HEK293 (cell line): ENCODE data around the gene GNAI2.

Source experiments
- CTCF ChIA-PET: fragments of 350-600 bp; formaldehyde crosslinking; extraction: SDS; loops from one replicate; lab custom pipeline; 2021; ENCODE audit warnings: antibody characterized with exemption; lab: Yijun Ruan, JAX
- POLR2A ChIA-PET: fragments of 300-600 bp; formaldehyde crosslinking; extraction: SDS; loops from one replicate; lab custom pipeline; 2020; ENCODE audit warnings: antibody characterized with exemption, inconsistent platforms; lab: Yijun Ruan, JAX
- H3K27ac ChIP-seq: fragments of 200-500 bp; sonication (Bioruptor generic); 2 replicates; pipeline ENCODE4 v1.5.1; 2014; ENCODE audit warnings: low read depth, low read length, control low read depth, inconsistent platforms; ENCODE audit errors: extremely low read depth
- H3K36me3 ChIP-seq, 2 experiments: fragments of 200-500 bp in 1 of 2; sonication (Bioruptor generic) in 1 of 2; 1 replicate in 1 of 2; 2 replicates in 1 of 2; pipeline ENCODE4 v1.5.1; 2014 to 2017; ENCODE audit warnings: inconsistent platforms in 2 of 2, low read length in 2 of 2; ENCODE audit not compliant: control insufficient read depth in 2 of 2, insufficient read depth in 1 of 2
- H3K4me1 ChIP-seq: fragments of 200-500 bp; sonication (Bioruptor generic); 2 replicates; pipeline ENCODE4 v1.5.1; 2014; ENCODE audit warnings: mild to moderate bottlenecking, low read length, inconsistent platforms; ENCODE audit not compliant: control insufficient read depth, insufficient read depth
- H3K4me3 ChIP-seq: 2 replicates; pipeline ENCODE4 v1.5.1; 2011; ENCODE audit warnings: low read depth, mild to moderate bottlenecking, control low read depth, low read length, moderate library complexity
- H3K9me3 ChIP-seq: fragments of 200-500 bp; sonication (Bioruptor generic); 2 replicates; pipeline ENCODE4 v1.5.1; 2014; ENCODE audit warnings: low read depth, low read length, inconsistent platforms; ENCODE audit not compliant: control insufficient read depth, insufficient read depth
- GLI4 ChIP-seq: fragments of 450-650 bp; formaldehyde crosslinking; IDR thresholded peaks from 2 replicates; pipeline ENCODE4 v1.5.1; 2016; ENCODE audit warnings: missing biosample characterization, missing genetic modification characterization
- RBAK ChIP-seq: fragments of 450-650 bp; formaldehyde crosslinking; IDR thresholded peaks from 2 replicates; pipeline ENCODE4 v1.5.1; 2016; ENCODE audit warnings: missing biosample characterization, missing genetic modification characterization
- SP2 ChIP-seq: fragments of 450-650 bp; formaldehyde crosslinking; IDR thresholded peaks from 2 replicates; pipeline ENCODE4 v1.5.1; 2016; ENCODE audit warnings: missing biosample characterization, missing genetic modification characterization
- TRIM28 ChIP-seq: IDR thresholded peaks from 2 replicates; pipeline ENCODE4 v1.6.1; 2011; ENCODE audit warnings: low read length, control low read depth, borderline replicate concordance
- ZBTB20 ChIP-seq: fragments of 450-650 bp; formaldehyde crosslinking; IDR thresholded peaks from 2 replicates; pipeline ENCODE4 v1.5.1; 2016; ENCODE audit warnings: missing biosample characterization, missing genetic modification characterization
- ZIC2 ChIP-seq: fragments of 450-650 bp; formaldehyde crosslinking; IDR thresholded peaks from 2 replicates; pipeline ENCODE4 v1.5.1; 2016; ENCODE audit warnings: missing biosample characterization, missing genetic modification characterization
- ZNF335 ChIP-seq: fragments of 450-650 bp; formaldehyde crosslinking; conservative IDR thresholded peaks from 2 replicates; pipeline ENCODE4 v1.5.1; 2016; ENCODE audit warnings: missing biosample characterization, missing genetic modification characterization
- ZNF350 ChIP-seq: fragments of 450-650 bp; formaldehyde crosslinking; IDR thresholded peaks from 2 replicates; pipeline ENCODE4 v1.5.0; 2017; ENCODE audit warnings: missing biosample characterization, mild to moderate bottlenecking, missing genetic modification characterization
- ZNF416 ChIP-seq: fragments of 450-650 bp; formaldehyde crosslinking; IDR thresholded peaks from 2 replicates; pipeline ENCODE4 v1.5.1; 2016; ENCODE audit warnings: missing biosample characterization, missing genetic modification characterization
- ZNF544 ChIP-seq: fragments of 450-650 bp; formaldehyde crosslinking; IDR thresholded peaks from 2 replicates; pipeline ENCODE4 v1.5.0; 2017; ENCODE audit warnings: missing biosample characterization, missing genetic modification characterization
- ZNF76 ChIP-seq: fragments of 450-650 bp; formaldehyde crosslinking; IDR thresholded peaks from 2 replicates; pipeline ENCODE4; 2016; ENCODE audit warnings: low read depth, missing biosample characterization, missing genetic modification characterization, borderline replicate concordance
- TF ChIP-seq, protein P1 (sequence below): fragments of 450-650 bp; formaldehyde crosslinking; IDR thresholded peaks from 2 replicates; pipeline ENCODE4 v1.5.1; 2016; ENCODE audit warnings: missing biosample characterization, missing genetic modification characterization, borderline replicate concordance
- TF ChIP-seq, protein P2 (sequence below): fragments of 450-650 bp; formaldehyde crosslinking; IDR thresholded peaks from 2 replicates; pipeline ENCODE4; 2016; ENCODE audit warnings: missing biosample characterization, missing genetic modification characterization
- TF ChIP-seq, protein P3 (sequence below): fragments of 450-650 bp; formaldehyde crosslinking; IDR thresholded peaks from 2 replicates; pipeline ENCODE4 v1.5.1; 2016; ENCODE audit warnings: missing biosample characterization, missing genetic modification characterization
- TF ChIP-seq, protein P4 (sequence below): sonication (generic); formaldehyde crosslinking; IDR thresholded peaks from 2 replicates; pipeline ENCODE4 v1.8.1; 2022; ENCODE audit warnings: mild to moderate bottlenecking, moderate library complexity, missing genetic modification reagents
- TF ChIP-seq, protein P5 (sequence below): fragments of 450-650 bp; formaldehyde crosslinking; IDR thresholded peaks from 2 replicates; pipeline ENCODE4 v1.5.1; 2016; ENCODE audit warnings: missing biosample characterization, missing genetic modification characterization
- TF ChIP-seq, protein P6 (sequence below): fragments of 450-650 bp; formaldehyde crosslinking; IDR thresholded peaks from 2 replicates; pipeline ENCODE4 v1.5.1; 2016; ENCODE audit warnings: missing biosample characterization, missing genetic modification characterization
- TF ChIP-seq, protein P7 (sequence below): fragments of 450-650 bp; formaldehyde crosslinking; optimal IDR thresholded peaks from 2 replicates; pipeline ENCODE3; 2016; ENCODE audit warnings: missing biosample characterization, mild to moderate bottlenecking, missing genetic modification characterization

The GNAI2 gene

DNA sequence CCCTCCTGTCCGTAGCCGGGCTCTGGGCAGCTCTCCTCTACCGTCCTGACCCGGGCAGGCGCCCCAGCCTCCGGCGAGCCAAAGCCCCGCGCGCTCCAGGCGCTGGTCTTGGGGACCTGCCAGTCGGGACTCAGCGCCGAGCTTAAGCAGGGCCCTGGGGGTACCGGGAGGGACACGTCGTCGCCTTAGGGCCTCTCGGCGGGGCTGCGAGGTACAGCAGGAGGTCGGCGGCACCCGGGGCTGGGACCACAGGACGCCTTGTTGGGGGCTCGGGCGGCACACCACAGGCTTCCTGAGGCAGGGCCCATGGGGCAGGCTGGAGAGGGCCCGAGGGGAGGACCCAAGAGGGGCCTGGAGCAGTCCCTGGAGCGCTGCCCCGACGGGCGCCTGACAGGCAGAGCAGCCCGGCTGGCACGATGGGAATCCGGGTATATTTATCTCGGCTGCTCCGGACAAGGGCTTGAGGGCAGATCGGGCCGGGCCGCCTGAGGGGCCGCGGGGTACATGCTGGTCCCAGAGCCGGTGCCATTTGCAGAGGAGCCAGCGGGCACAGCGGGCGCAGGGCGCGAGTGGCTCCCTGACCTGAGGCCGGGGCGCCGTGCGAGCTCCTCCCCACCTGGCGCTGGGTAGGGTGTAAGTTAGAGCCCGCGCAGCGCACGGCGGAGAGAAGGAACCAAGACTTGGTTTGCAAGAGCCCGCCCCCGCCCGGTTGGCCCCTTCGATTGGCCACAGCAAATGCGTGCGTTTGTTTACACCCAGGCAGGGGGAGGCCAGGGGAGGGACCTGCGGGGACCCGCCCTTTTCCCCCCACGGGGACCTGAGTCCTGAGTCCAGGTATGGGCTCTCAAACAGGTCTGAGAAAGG lies 30.4 kb upstream of the GNAI2 start:
- POLR2A ChIA-PET: interaction anchor here (0.6 kb wide), 1 partner anchor 11 kb away, joined by 3 read pairs; no protein-coding TSS in a partner anchor
- TF ChIP-seq ZNF544 (no peak), ZIC2 (tag by site-specific recombination) (peak; percentile 68), ZBTB20 (tag by site-specific recombination) (0 out of 2 replicates have a peak, but pooled peaks have one; percentile 23), SP2 (peak; percentile 42), ZNF335 (tag by site-specific recombination) (peak; percentile 86)
- peak overlapping the region; percentile 44 for H3K4me3 ChIP-seq
- CTCF ChIA-PET: interaction anchor here (0.8 to 4.4 kb wide), 4 partner anchors 11 to 85 kb away, joined by 3 to 39 read pairs (median 5); no protein-coding TSS in a partner anchor
- H3K4me1 ChIP-seq: no peaks in the 10 kb centered on the region
- H3K27ac ChIP-seq: no peak overlapping the region
- no peaks in the 10 kb centered on the region for H3K36me3 ChIP-seq
- H3K9me3 ChIP-seq: no peaks in the 10 kb centered on the region

DNA sequence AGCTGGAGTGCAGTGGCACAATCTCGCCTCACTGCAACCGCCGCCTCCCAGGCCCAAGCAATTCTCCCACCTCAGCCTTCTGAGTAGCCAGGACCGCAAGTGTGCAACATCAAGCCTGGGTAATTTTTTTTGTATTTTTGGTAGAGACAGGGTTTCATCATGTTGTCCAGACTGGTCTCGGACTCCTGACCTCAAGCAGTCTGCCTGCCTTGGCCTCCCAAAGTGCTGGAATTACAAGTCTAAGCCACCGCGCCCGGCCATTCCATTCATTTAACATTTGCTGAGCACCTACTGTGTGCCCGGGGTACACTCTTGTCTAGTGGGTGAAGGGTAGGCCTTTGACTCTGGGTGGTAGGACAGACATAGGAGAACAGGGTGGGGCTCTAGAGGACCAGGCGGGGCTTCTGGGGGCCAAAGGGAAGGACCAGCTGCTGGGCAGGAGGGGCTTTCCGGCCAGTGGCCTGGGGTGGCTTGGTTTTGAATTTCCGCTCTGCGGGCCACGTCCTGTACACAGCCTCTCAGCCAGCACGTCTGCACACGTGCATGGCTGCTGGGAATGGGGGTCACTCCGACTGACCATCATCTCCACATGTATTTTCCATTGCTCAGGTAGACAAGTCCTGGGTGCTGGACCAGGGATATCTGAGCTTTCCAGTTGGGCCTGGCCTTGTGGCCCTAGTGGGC lies 28.5 kb upstream of the GNAI2 start:
- Histone ChIP-seq H3K4me3 (no peak overlapping the region), H3K36me3 (no peaks in the 10 kb centered on the region), H3K9me3 (no peaks in the 10 kb centered on the region), H3K27ac (no peak overlapping the region), H3K4me1 (no peaks in the 10 kb centered on the region)
- ChIA-PET POLR2A (interaction anchor here (0.6 kb wide), 1 partner anchor 380 kb away, joined by 3 read pairs; no protein-coding TSS in a partner anchor), CTCF (interaction anchor here (0.9 to 4.0 kb wide), 2 partner anchors 13 to 18 kb away, joined by 6 to 15 read pairs; no protein-coding TSS in a partner anchor)
- TF ChIP-seq, protein P1, sequence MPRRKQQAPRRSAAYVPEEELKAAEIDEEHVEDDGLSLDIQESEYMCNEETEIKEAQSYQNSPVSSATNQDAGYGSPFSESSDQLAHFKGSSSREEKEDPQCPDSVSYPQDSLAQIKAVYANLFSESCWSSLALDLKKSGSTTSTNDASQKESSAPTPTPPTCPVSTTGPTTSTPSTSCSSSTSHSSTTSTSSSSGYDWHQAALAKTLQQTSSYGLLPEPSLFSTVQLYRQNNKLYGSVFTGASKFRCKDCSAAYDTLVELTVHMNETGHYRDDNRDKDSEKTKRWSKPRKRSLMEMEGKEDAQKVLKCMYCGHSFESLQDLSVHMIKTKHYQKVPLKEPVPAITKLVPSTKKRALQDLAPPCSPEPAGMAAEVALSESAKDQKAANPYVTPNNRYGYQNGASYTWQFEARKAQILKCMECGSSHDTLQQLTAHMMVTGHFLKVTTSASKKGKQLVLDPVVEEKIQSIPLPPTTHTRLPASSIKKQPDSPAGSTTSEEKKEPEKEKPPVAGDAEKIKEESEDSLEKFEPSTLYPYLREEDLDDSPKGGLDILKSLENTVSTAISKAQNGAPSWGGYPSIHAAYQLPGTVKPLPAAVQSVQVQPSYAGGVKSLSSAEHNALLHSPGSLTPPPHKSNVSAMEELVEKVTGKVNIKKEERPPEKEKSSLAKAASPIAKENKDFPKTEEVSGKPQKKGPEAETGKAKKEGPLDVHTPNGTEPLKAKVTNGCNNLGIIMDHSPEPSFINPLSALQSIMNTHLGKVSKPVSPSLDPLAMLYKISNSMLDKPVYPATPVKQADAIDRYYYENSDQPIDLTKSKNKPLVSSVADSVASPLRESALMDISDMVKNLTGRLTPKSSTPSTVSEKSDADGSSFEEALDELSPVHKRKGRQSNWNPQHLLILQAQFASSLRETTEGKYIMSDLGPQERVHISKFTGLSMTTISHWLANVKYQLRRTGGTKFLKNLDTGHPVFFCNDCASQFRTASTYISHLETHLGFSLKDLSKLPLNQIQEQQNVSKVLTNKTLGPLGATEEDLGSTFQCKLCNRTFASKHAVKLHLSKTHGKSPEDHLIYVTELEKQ (tag by site-specific recombination): no peak
- TF ChIP-seq GLI4 (tag by site-specific recombination) (no peak), ZNF76 (tag by site-specific recombination) (no peak), TRIM28 (no peak), RBAK (no peak), ZNF416 (tag by site-specific recombination) (no peak), ZNF350 (tag by site-specific recombination) (no peak)
- TF ChIP-seq, protein P2, sequence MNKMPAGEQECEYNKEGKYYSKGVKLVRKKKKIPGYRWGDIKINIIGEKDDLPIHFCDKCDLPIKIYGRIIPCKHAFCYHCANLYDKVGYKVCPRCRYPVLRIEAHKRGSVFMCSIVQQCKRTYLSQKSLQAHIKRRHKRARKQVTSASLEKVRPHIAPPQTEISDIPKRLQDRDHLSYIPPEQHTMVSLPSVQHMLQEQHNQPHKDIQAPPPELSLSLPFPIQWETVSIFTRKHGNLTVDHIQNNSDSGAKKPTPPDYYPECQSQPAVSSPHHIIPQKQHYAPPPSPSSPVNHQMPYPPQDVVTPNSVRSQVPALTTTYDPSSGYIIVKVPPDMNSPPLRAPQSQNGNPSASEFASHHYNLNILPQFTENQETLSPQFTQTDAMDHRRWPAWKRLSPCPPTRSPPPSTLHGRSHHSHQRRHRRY (tag by site-specific recombination): no peak
- TF ChIP-seq, protein P3, sequence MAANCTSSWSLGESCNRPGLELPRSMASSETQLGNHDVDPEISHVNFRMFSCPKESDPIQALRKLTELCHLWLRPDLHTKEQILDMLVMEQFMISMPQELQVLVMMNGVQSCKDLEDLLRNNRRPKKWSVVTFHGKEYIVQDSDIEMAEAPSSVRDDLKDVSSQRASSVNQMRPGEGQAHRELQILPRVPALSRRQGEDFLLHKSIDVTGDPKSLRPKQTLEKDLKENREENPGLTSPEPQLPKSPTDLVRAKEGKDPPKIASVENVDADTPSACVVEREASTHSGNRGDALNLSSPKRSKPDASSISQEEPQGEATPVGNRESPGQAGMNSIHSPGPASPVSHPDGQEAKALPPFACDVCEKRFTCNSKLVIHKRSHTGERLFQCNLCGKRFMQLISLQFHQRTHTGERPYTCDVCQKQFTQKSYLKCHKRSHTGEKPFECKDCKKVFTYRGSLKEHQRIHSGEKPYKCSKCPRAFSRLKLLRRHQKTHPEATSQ: no peak
- TF ChIP-seq, protein P4, sequence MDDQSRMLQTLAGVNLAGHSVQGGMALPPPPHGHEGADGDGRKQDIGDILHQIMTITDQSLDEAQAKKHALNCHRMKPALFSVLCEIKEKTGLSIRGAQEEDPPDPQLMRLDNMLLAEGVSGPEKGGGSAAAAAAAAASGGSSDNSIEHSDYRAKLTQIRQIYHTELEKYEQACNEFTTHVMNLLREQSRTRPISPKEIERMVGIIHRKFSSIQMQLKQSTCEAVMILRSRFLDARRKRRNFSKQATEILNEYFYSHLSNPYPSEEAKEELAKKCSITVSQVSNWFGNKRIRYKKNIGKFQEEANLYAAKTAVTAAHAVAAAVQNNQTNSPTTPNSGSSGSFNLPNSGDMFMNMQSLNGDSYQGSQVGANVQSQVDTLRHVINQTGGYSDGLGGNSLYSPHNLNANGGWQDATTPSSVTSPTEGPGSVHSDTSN (CRISPR knock-in tag): no peak
- TF ChIP-seq, protein P5, sequence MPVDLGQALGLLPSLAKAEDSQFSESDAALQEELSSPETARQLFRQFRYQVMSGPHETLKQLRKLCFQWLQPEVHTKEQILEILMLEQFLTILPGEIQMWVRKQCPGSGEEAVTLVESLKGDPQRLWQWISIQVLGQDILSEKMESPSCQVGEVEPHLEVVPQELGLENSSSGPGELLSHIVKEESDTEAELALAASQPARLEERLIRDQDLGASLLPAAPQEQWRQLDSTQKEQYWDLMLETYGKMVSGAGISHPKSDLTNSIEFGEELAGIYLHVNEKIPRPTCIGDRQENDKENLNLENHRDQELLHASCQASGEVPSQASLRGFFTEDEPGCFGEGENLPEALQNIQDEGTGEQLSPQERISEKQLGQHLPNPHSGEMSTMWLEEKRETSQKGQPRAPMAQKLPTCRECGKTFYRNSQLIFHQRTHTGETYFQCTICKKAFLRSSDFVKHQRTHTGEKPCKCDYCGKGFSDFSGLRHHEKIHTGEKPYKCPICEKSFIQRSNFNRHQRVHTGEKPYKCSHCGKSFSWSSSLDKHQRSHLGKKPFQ (tag by site-specific recombination): no peak
- TF ChIP-seq, protein P6, sequence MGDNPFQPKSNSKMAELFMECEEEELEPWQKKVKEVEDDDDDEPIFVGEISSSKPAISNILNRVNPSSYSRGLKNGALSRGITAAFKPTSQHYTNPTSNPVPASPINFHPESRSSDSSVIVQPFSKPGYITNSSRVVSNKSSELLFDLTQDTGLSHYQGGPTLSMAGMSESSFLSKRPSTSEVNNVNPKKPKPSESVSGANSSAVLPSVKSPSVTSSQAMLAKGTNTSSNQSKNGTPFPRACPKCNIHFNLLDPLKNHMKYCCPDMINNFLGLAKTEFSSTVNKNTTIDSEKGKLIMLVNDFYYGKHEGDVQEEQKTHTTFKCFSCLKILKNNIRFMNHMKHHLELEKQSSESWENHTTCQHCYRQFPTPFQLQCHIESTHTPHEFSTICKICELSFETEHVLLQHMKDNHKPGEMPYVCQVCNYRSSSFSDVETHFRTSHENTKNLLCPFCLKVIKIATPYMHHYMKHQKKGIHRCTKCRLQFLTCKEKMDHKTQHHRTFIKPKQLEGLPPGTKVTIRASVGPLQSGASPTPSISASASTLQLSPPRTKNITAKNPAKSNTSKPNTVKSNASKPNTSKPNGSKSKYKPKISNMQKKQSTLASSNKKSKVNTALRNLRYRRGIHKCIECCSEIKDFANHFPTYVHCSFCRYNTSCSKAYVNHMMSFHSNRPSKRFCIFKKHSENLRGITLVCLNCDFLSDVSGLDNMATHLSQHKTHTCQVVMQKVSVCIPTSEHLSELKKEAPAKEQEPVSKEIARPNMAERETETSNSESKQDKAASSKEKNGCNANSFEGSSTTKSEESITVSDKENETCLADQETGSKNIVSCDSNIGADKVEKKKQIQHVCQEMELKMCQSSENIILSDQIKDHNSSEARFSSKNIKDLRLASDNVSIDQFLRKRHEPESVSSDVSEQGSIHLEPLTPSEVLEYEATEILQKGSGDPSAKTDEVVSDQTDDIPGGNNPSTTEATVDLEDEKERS: no peak
- TF ChIP-seq, protein P7, sequence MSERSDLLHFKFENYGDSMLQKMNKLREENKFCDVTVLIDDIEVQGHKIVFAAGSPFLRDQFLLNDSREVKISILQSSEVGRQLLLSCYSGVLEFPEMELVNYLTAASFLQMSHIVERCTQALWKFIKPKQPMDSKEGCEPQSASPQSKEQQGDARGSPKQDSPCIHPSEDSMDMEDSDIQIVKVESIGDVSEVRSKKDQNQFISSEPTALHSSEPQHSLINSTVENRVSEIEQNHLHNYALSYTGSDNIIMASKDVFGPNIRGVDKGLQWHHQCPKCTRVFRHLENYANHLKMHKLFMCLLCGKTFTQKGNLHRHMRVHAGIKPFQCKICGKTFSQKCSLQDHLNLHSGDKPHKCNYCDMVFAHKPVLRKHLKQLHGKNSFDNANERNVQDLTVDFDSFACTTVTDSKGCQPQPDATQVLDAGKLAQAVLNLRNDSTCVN: no peak
